ENCODE data around the gene ARID4A. TPM values are rescaled to one million over a fixed set of nuclear protein-coding genes. Genes with fewer than 3 reads are reported as not detected.
"Not testable (repeated sequence)": the region's sequence is repeated elsewhere in the genome, so short reads cannot be mapped to it uniquely, and the experiment has no call there.

ARID4A gene
- 12.2 and 123 TPM in 2 replicates for total RNA-seq (ENCODE audit: low replicate concordance)

- no peak for TF ChIP-seq CTCF (IDR thresholded peaks at IDR 0.05; ENCODE audit: insufficient read depth, low read length)
- no peak for DNase-seq (ENCODE audit: low read depth)
- peak within 1 kb of the TSS; percentile 97 for H3K4me3 ChIP-seq (ENCODE audit: low read depth, low read length)
Measured at GRCh38 chr14:58298477-58299400, at the start of gene ARID4A. TSS of gene ARID4A (plus strand) at chr14:58298555. CDS start at chr14:58299855, 1,300 bp downstream.

GRCh38 chr14:58249611-58250010 is 48.7 kb upstream of the ARID4A start:
- no peak overlapping the region for H3K4me3 ChIP-seq (ENCODE audit: low read depth, low read length)
- DNase-seq (ENCODE audit: low read depth), result no peak
- no peak for TF ChIP-seq CTCF (IDR thresholded peaks at IDR 0.05; ENCODE audit: insufficient read depth, low read length)

GRCh38 chr14:58258156-58258555 is 40.2 kb upstream of the ARID4A start:
- H3K4me3 ChIP-seq (ENCODE audit: low read depth, low read length), result no peak overlapping the region
- TF ChIP-seq CTCF (IDR thresholded peaks at IDR 0.05; ENCODE audit: insufficient read depth, low read length), result no peak
- DNase-seq (ENCODE audit: low read depth), result no peak

- H3K4me3 ChIP-seq (ENCODE audit: low read depth, low read length); DNase-seq (ENCODE audit: low read depth): not testable (repeated sequence)
Measured at GRCh38 chr14:58262005-58262404, 36.4 kb upstream of the ARID4A start.

GRCh38 chr14:58265401-58265800 is 33.0 kb upstream of the ARID4A start:
- no peak overlapping the region for H3K4me3 ChIP-seq (ENCODE audit: low read depth, low read length)
- no peak for TF ChIP-seq CTCF (IDR thresholded peaks at IDR 0.05; ENCODE audit: insufficient read depth, low read length)
- DNase-seq (ENCODE audit: low read depth), result no peak

GRCh38 chr14:58270628-58271027 is 27.7 kb upstream of the ARID4A start:
- H3K4me3 ChIP-seq (ENCODE audit: low read depth, low read length), result no peak overlapping the region
- TF ChIP-seq CTCF (IDR thresholded peaks at IDR 0.05; ENCODE audit: insufficient read depth, low read length), result no peak
- DNase-seq (ENCODE audit: low read depth), result no peak

- DNase-seq (ENCODE audit: low read depth), result peak; percentile 48
- H3K4me3 ChIP-seq (ENCODE audit: low read depth, low read length), result no peak overlapping the region
- TF ChIP-seq CTCF (IDR thresholded peaks at IDR 0.05; ENCODE audit: insufficient read depth, low read length), result peak; percentile 18
Measured at GRCh38 chr14:58272588-58273372, 25.6 kb upstream of the ARID4A start.

All from fibroblast of the aortic adventitia (primary cell).